CD4-positive, alpha-beta T cell treated with Interleukin-2 at 100 ng/mL for 4 hours (primary cell): ENCODE measurements around the gene COMMD8.

Experiments
- DNase-seq: peaks from one replicate; pipeline ENCODE4 v3.0.0-alpha.2; 2020; ENCODE audit warnings: low spot score

Gene COMMD8

GRCh38 chr4:47471591-47471990 is 8.1 kb upstream of the COMMD8 start:
- no peak for DNase-seq

DNA sequence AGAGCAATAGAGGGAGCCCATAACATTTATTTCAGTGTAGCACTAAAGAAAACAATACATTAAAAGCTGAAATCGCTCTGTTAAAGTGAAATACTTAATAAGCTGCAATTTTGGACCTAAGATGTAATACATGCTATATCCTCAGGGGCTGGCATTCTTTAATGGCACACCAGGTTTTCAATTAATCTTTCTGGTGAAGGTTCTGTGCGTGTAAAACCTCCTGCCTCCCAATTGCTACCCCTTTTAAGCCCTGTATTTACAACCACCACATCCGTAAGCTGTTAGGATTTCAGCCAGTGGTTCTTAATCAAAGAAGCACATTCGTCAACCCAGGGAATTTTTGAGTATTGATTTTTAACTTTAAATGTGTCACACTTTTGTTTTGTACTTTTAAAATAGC is 7.6 kb upstream of the COMMD8 start:
- DNase-seq = no peak

DNA sequence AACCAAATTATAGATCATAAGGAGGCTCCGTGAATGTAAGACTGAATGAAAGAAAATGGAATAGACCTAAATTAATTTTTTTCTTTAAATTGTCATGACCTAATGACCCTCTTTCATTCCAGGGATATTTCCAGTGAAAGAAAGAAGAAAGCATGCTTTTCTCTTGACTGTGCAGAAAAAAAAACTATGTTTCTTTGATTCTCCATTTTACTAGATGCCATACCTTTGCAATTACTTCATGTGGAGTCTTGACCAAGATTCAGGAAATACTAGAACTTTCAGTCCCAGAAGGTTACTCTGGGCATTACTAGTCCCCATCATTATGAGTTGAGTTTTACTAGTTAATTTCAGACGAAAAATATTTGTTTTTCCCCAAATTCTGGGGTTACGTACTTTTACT is 6.4 kb upstream of the COMMD8 start:
- DNase-seq = no peak

DNA sequence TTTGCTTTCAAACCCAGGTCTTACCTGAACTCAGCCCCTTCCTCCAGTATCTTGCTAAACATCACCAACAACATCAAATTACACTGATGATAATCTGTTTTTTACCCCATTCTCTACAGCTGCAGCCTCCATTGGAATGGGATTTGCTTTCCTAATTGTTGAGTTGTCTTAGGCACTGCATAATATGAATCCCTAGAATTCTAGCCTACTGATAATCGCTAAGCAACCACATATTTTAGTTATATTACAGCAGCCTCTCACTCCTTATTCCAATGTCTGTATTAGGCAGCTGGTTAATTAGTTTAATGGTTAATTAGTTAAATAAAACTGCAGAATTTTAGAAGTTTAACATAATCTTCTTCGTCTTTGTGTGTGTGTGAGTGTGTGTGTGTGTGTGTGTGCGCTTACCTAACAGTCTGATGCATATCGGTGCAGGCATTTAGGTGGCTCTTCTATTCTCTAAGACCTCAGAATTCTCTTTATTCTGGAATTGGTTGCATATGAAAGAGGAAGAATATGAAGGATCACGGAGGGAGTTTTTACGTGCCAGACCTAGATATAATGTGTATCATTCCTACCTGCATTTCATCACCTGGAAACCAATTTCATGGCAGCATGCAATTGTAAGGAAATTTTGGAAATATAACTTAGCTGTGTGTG is 5.3 kb upstream of the COMMD8 start:
- DNase-seq = no peak

- no peak for DNase-seq
Measured at GRCh38 chr4:47466056-47466785, 2.7 kb upstream of the COMMD8 start.

DNA sequence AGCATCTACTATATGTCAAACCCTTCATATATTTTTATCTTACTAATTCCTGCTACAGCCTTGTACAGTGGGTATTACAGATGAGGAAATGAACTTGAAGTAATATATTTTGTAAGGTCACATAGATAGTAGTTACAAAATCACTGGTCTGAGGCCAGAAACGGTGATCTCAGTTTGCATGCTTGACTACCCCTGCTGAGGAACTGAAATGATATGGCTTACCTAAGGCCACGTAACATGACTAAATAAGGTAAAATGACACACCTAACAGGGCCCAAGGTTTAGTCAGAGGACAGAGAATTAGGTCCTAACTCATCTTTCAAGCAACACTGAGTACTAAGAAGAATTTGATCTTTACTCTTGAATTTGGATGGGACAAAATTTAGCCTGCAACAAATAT is 1.5 kb upstream of the COMMD8 start:
- no peak for DNase-seq

DNA sequence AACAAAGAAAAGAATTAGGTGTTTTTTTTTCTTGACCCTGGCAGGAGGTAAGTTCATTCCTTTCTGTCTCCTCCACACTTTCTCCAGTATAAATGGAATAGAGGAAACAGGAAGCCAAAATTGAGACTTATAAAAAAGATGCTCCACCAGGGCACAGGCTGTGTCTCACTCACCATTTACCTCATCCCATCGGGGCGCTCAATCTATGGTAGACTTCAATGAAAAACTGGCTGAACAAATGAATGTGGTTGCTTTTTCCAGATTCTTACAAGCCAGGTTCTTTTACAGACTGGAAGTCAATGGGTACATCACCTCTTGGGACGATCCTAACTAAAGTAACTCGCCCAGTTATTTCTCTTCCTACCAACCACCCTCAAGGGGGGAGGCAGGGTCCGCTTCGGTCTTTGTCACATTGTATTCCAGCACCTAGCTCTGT is 685 bp downstream of the COMMD8 start:
- DNase-seq = no peak

GRCh38 chr4:47451657-47452056 is 11.8 kb downstream of the COMMD8 start:
- DNase-seq = no peak

DNA sequence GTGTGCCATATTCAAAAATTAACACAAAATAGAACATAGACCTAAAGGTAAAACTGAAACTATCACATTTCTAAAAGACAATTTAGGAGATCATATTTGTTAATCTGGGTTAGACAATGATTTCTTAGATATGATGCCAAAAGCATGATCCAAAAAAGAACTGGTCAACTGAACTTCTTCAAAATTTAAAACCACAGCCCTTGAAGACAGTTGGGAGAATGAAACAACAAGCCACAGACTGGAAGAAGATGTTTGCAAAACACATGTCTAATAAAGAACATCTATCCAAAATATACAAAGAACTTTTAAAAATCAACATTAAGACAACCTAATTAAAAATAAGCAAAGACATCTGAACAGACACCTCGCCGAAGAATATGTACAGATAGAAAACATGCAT is 19.5 kb downstream of the COMMD8 start:
- DNase-seq = no peak

DNA sequence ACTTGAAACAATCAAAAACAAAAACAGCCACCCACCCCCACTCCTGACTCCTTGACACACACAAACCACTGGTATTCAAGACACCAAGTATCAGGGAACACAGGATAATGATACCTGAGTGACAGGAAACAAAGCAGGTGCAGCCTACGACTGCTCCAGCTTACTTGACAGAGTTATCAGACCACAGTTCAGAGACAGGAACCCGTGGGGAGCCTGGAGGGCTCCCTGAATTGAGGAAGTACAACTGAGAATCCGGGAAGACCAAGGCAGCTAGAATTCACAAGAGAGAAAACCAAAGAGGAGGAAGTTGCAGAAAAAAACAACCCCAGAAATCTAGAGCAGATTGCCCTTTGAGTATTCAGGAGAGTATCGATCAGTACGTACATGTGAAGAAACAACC is 20.5 kb downstream of the COMMD8 start:
- no peak for DNase-seq

GRCh38 chr4:47434931-47435330 is 28.6 kb downstream of the COMMD8 start:
- DNase-seq = no peak

GRCh38 chr4:47432749-47433148 is 30.8 kb downstream of the COMMD8 start:
- no peak for DNase-seq

DNA sequence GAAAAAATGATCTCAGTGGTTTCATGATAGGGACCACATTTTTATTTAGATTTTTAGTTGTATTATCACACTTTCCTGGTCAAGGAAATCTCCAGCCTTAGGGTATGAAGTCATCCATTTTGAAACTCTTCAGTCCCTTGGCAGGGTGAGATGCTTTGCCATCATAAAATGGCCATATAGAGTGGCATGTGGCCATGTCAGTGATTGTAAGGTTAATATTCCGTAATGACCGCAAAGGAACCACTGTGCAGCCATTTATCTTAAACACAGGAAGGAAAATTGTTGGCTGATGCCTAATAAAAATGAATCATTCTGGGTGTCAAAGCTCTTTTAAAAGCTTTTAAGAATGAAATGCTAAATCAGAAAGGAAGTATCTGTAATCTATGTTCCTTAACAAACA is 35.6 kb downstream of the COMMD8 start:
- DNase-seq = no peak

DNA sequence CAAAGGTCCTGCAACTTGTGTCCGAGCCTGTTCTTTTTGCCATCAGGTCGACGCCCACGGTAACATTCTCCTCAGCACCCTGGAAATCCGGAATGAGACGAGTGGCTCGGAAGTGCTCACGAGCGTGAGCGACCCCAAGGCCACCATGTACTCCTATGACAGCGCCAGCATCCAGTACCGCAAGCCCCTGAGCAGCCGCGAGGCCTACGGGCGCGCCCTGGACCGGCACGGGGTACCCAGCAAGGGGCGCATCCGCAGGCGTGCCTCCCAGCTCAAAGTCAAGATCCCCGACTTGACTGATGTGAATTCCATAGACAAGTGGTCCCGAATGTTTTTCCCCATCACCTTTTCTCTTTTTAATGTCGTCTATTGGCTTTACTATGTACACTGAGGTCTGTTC is 37.9 kb downstream of the COMMD8 start:
- DNase-seq = no peak

- no peak for DNase-seq
Measured at GRCh38 chr4:47419296-47419695, 44.2 kb downstream of the COMMD8 start.

- no peak for DNase-seq
Measured at GRCh38 chr4:47418147-47418546, 45.4 kb downstream of the COMMD8 start.

DNA sequence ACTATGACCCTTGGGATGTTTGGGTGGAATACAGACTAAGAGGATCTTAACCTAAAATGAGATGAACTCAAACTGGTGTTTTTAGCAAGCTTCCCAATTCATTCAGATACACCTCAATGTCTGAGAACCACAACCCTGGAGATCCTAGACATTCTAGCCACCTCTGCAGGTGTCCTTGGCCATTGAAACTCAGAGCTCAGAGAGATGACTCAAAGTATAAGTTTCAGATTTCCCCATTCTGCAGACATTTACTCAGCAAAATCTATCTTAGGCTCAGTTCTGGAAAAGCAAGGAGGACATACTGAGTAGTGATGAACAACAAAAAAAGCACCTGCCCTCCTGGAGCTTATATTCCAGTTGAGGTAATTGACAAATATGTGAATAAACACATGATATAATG is 47.8 kb downstream of the COMMD8 start:
- no peak for DNase-seq

DNA sequence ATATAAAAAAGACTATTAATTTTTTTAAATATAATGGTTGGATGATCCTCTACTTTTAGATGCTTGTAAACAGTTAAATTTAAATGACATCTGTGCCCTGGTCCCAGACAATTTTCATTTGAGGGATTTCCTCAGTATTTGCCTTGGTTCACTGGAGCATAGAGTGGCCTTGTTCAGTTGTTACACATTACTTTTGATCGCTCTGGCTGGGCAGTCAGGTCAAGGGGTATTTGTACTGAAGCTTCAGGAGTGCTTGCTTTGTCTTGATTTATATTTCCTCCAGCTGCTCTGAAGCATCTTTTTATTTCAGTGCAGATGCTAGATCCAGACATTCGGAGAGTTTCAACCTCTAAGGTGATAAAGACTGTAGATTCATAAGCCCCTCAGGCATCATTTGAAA is 50.0 kb downstream of the COMMD8 start:
- no peak for DNase-seq

- no peak for DNase-seq
Measured at GRCh38 chr4:47410271-47410670, 53.2 kb downstream of the COMMD8 start.

- no peak for DNase-seq
Measured at GRCh38 chr4:47406408-47406807, 57.1 kb downstream of the COMMD8 start.
